K562 (cell line): Measurements from ENCODE around the gene INHBC. TPM values are rescaled to one million over a fixed set of nuclear protein-coding genes. Genes with fewer than 3 reads are reported as not detected.

Source experiments
- ARID4B ChIP-seq: sonication (generic); formaldehyde crosslinking; IDR thresholded peaks from 2 replicates; pipeline ENCODE4 v1.8.0; 2022; ENCODE audit warnings: mild to moderate bottlenecking, missing genetic modification reagents
- CBX1 ChIP-seq: sonication (generic); IDR thresholded peaks from 2 replicates; pipeline ENCODE4 v1.6.1; 2016; ENCODE audit warnings: antibody characterized with exemption, low read depth, mild to moderate bottlenecking
- CLOCK ChIP-seq: fragments of 250-450 bp; sonication (Bioruptor Pico); IDR thresholded peaks from 2 replicates; pipeline ENCODE4 v1.4.0; 2020; ENCODE audit warnings: mild to moderate bottlenecking, moderate library complexity, borderline replicate concordance
- GTF2A2 ChIP-seq: IDR thresholded peaks from 2 replicates; pipeline ENCODE4 v1.6.1; 2016; ENCODE audit warnings: mild to moderate bottlenecking, missing genetic modification characterization, missing compliant biosample characterization
- HDAC3 ChIP-seq: fragments of 450-650 bp; IDR thresholded peaks from 2 replicates; pipeline ENCODE4 v1.6.1; 2018; ENCODE audit warnings: borderline replicate concordance, mild to moderate bottlenecking, moderate library complexity; ENCODE audit not compliant: partially characterized antibody
- MECOM ChIP-seq: fragments of 250-450 bp; sonication (Bioruptor Pico); IDR thresholded peaks from 2 replicates; pipeline ENCODE4 v1.8.0; 2022; ENCODE audit warnings: inconsistent platforms
- OTX1 ChIP-seq: fragments of 450-650 bp; formaldehyde crosslinking; IDR thresholded peaks from 2 replicates; pipeline ENCODE4 v1.4.0; 2022; ENCODE audit warnings: mild to moderate bottlenecking
- POLR2AphosphoS5 ChIP-seq: IDR thresholded peaks from 2 replicates; pipeline ENCODE4 v1.6.1; 2011; ENCODE audit warnings: mild to moderate bottlenecking, low read depth, low read length, moderate library complexity; ENCODE audit not compliant: control insufficient read depth, insufficient read depth
- RNF2 ChIP-seq: sonication (generic); IDR thresholded peaks from 2 replicates; pipeline ENCODE4 v1.6.1; 2016
- TCF3 ChIP-seq: sonication (generic); formaldehyde crosslinking; IDR thresholded peaks from 2 replicates; pipeline ENCODE4 v1.4.0; 2020; ENCODE audit warnings: mild to moderate bottlenecking, missing genetic modification reagents
- TFAP4 ChIP-seq: sonication (generic); formaldehyde crosslinking; IDR thresholded peaks from 2 replicates; pipeline ENCODE4 v1.8.0; 2022; ENCODE audit warnings: missing genetic modification reagents, mild to moderate bottlenecking, moderate library complexity, borderline replicate concordance
- ZFP30 ChIP-seq: fragments of 250-450 bp; sonication (Bioruptor Pico); IDR thresholded peaks from 2 replicates; pipeline ENCODE4 v1.8.0; 2022; ENCODE audit warnings: moderate library complexity, mild to moderate bottlenecking, inconsistent platforms, borderline replicate concordance
- ZNF134 ChIP-seq: fragments of 250-450 bp; sonication (Bioruptor Pico); conservative IDR thresholded peaks from 2 replicates; pipeline ENCODE4 v1.4.0; 2020
- ZNF431 ChIP-seq: sonication (generic); formaldehyde crosslinking; IDR thresholded peaks from 2 replicates; pipeline ENCODE4 v1.8.0; 2022; ENCODE audit warnings: mild to moderate bottlenecking, missing genetic modification reagents
- ZNF583 ChIP-seq: fragments of 250-450 bp; sonication (Bioruptor Pico); IDR thresholded peaks from 2 replicates; pipeline ENCODE4 v1.4.0; 2020
- ZNF830 ChIP-seq: fragments of 250-450 bp; sonication (Bioruptor Pico); IDR thresholded peaks from 2 replicates; pipeline ENCODE4 v1.5.0; 2021; ENCODE audit warnings: mild to moderate bottlenecking
- polyA plus RNA-seq, 8 experiments: library from polyadenylated mRNA; depleted of rRNA in 4 of 8; stranded (reverse) in 5 of 8; unstranded in 3 of 8; fragments of >200 nt; fragmentation: Nextera tagmentation in 2 of 8; fragmentation: Illumina TruSeq in 1 of 8; extraction: Ambion mirVana in 2 of 8; extraction: Trizol in 1 of 8; gene quantifications; 2 replicates each; pipeline versions ENCODE4 v1.2.1 to v1.2.3, GENCODE V29; 2011 to 2014; ENCODE audit warnings: inconsistent platforms in 1 of 8, missing spikeins in 1 of 8
- total RNA-seq, 7 experiments: library from RNA; depleted of rRNA in 6 of 7; stranded (reverse); fragments of >200 nt in 6 of 7; fragmentation: Illumina TruSeq in 2 of 7; extraction: Trizol in 2 of 7; gene quantifications; 2 replicates each; pipeline versions ENCODE4 v1.2.1 to v1.2.3, GENCODE V29; 2011 to 2021; ENCODE audit warnings: low replicate concordance in 1 of 7
- TF ChIP-seq, protein P1 (sequence below): IDR thresholded peaks from 3 replicates; pipeline ENCODE4 v1.6.1; 2011; ENCODE audit warnings: borderline replicate concordance, mild to moderate bottlenecking; ENCODE audit not compliant: insufficient read length, insufficient read depth

Gene INHBC
- total and polyA plus RNA-seq, 9 of the 15 experiments (the other 6 are each of a cell fraction or from before 2014, with no cell fraction given): 0.07 to 0.24 (median 0.15) TPM; not detected in 4

DNA sequence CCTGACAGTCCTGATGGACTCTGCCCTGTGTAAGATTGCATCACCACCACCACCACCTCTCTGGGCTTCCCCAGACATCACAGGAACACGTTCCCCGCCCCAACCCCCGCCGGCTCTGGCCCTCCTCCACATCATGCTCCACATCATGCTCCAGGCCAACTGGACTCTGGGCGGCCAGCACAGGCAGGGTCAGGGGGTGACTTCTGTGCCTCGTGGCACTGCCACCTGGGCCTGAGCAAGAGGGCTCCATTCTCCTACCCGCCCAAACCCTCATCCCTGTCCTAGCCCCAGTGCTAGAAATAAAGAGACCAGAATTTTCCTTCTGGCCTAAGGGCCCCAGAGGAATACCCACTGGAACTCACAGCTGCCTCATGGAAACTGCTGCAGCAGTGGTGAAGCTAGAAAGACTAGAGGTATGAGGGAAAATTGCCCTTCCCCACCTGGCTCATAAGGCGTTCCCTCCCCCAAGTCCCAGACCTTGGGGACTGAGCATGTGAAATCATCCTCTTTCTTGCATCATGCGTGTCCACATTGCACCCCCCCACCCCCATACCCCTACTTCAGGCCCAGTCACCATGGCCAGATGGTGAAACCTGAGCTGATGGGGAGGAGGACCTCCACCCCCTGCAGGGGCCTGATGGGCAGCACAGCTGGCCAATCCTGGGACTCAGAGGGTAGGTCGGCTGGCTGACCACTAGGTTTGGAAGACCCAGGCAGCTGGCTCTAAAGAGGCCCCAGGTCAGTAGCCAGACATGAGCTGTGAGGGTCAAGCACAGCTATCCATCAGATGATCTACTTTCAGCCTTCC, 20.2 kb downstream of the INHBC start, which contains the start of gene INHBE (continued):
- TF ChIP-seq TCF3 (peak; percentile 48), ZNF583 (CRISPR knock-in tag) (peak; percentile 88), RNF2 (peak; percentile 83), ZNF134 (no peak), ARID4B (CRISPR knock-in tag) (no peak; the same call in 1 of the 2 replicates), HDAC3 (peak; percentile 39), ZNF431 (CRISPR knock-in tag) (0 out of 2 replicates have a peak, but pooled peaks have one; percentile 29), ZNF830 (0 out of 2 replicates have a peak, but pooled peaks have one; percentile 32), MECOM (peak; percentile 57; the same call in 1 of the 2 replicates), CLOCK (no peak), CBX1 (no peak), TFAP4 (CRISPR knock-in tag) (peak; percentile 98), ZFP30 (CRISPR knock-in tag) (no peak), GTF2A2 (tag) (no peak), OTX1 (CRISPR knock-in tag) (peak; percentile 53; the same call in 1 of the 2 replicates), POLR2AphosphoS5 (0 out of 2 replicates have a peak, but pooled peaks have one; percentile 21)
- TF ChIP-seq, protein P1, sequence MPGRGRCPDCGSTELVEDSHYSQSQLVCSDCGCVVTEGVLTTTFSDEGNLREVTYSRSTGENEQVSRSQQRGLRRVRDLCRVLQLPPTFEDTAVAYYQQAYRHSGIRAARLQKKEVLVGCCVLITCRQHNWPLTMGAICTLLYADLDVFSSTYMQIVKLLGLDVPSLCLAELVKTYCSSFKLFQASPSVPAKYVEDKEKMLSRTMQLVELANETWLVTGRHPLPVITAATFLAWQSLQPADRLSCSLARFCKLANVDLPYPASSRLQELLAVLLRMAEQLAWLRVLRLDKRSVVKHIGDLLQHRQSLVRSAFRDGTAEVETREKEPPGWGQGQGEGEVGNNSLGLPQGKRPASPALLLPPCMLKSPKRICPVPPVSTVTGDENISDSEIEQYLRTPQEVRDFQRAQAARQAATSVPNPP: no peak
